SU-DHL-6 (cell line): ENCODE measurements around the gene SATB2.

Experiments
- H2AFZ ChIP-seq: fragments of 200-600 bp; sonication (generic); 2 replicates; pipeline ENCODE4 v1.6.1; 2014; ENCODE audit warnings: low read depth, mild to moderate bottlenecking, moderate library complexity, mixed read lengths, antibody characterized with exemption, low read length; ENCODE audit not compliant: severe bottlenecking
- H3F3A ChIP-seq: fragments of 200-600 bp; shearing (Covaris generic); 2 replicates; pipeline ENCODE4 v1.6.0; 2016; ENCODE audit warnings: antibody characterized with exemption, mild to moderate bottlenecking; ENCODE audit not compliant: insufficient read depth
- H3K27ac ChIP-seq: fragments of 200-600 bp; sonication (generic); 2 replicates; pipeline ENCODE4 v1.5.1; 2016; ENCODE audit warnings: low read depth, mild to moderate bottlenecking, low read length, moderate library complexity, mixed read lengths
- H3K27me3 ChIP-seq: fragments of 200-600 bp; sonication (generic), shearing (Covaris generic); 2 replicates; pipeline ENCODE4 v1.6.0; 2014; ENCODE audit warnings: mild to moderate bottlenecking, low read length
- H3K36me3 ChIP-seq: fragments of 200-600 bp; sonication (generic); 2 replicates; pipeline ENCODE4 v1.6.1; 2014; ENCODE audit warnings: mild to moderate bottlenecking, low read length, mixed read lengths
- H3K4me2 ChIP-seq: fragments of 300-600, 200-600 bp; shearing (Covaris generic), sonication (generic); 2 replicates; pipeline ENCODE4 v1.6.0; 2014; ENCODE audit warnings: low read length, low read depth, mild to moderate bottlenecking; ENCODE audit not compliant: poor library complexity, severe bottlenecking
- H3K4me3 ChIP-seq: fragments of 200-600 bp; sonication (generic); 2 replicates; pipeline ENCODE4 v1.5.1; 2014; ENCODE audit warnings: antibody characterized with exemption, low read length, mild to moderate bottlenecking, mixed read lengths; ENCODE audit not compliant: insufficient read depth, poor library complexity, severe bottlenecking
- H3K79me2 ChIP-seq: fragments of 200-600 bp; sonication (generic); 2 replicates; pipeline ENCODE4 v1.6.1; 2014; ENCODE audit warnings: mild to moderate bottlenecking, low read length, moderate library complexity; ENCODE audit not compliant: insufficient read depth
- H3K9ac ChIP-seq: fragments of 200-600 bp; sonication (generic); 2 replicates; pipeline ENCODE4 v1.7.0; 2014; ENCODE audit warnings: mild to moderate bottlenecking, low read length
- H3K9me2 ChIP-seq: fragments of 200-600 bp; sonication (generic); replicated peaks from 2 replicates; pipeline ENCODE4 v1.6.1; 2014; ENCODE audit warnings: low read length; ENCODE audit not compliant: insufficient read depth
- H3K9me3 ChIP-seq: fragments of 200-600 bp; sonication (generic); 2 replicates; pipeline ENCODE4 v1.6.1; 2014; ENCODE audit warnings: low read length, mixed read lengths; ENCODE audit not compliant: insufficient read depth
- H4K20me1 ChIP-seq: fragments of 200-600 bp; sonication (generic); 2 replicates; pipeline ENCODE4 v1.6.1; 2014; ENCODE audit warnings: low read depth, mild to moderate bottlenecking, antibody characterized with exemption, low read length, moderate library complexity, mixed read lengths
- CTCF ChIP-seq: fragments of 200-600 bp; sonication (generic); IDR thresholded peaks from one replicate; pipeline ENCODE4 v1.5.1; 2017; ENCODE audit warnings: antibody characterized with exemption, mild to moderate bottlenecking, low read length, moderate library complexity; ENCODE audit not compliant: insufficient read depth, poor library complexity, severe bottlenecking
- EZH2phosphoT487 ChIP-seq: fragments of 200-600 bp; sonication (generic), shearing (Covaris generic); conservative IDR thresholded peaks from 2 replicates; pipeline ENCODE4 v1.6.1; 2018; ENCODE audit warnings: mild to moderate bottlenecking, antibody characterized with exemption, low read length, moderate library complexity, mixed read lengths

The SATB2 gene

GRCh38 chr2:199430214-199430613 lies 27.5 kb downstream of the SATB2 start:
- no peak overlapping the region for H2AFZ ChIP-seq
- no peak overlapping the region for H3K27ac ChIP-seq
- no peaks in the 10 kb centered on the region for H4K20me1 ChIP-seq
- no peaks in the 10 kb centered on the region for H3F3A ChIP-seq
- TF ChIP-seq CTCF (no peak), EZH2phosphoT487 (no peak)
- H3K4me3 ChIP-seq, result no peak overlapping the region
- H3K27me3 ChIP-seq, result no peaks in the 10 kb centered on the region
- no peaks in the 10 kb centered on the region for H3K9me2 ChIP-seq
- H3K9ac ChIP-seq, result no peak overlapping the region
- H3K79me2 ChIP-seq, result no peaks in the 10 kb centered on the region
- no peaks in the 10 kb centered on the region for H3K9me3 ChIP-seq
- H3K4me2 ChIP-seq, result no peak overlapping the region
- H3K36me3 ChIP-seq, result no peaks in the 10 kb centered on the region

- no peaks in the 10 kb centered on the region for H3K9me2 ChIP-seq
- no peaks in the 10 kb centered on the region for H4K20me1 ChIP-seq
- TF ChIP-seq EZH2phosphoT487, result no peak
- no peaks in the 10 kb centered on the region for H3F3A ChIP-seq
- no peak overlapping the region for H3K4me2 ChIP-seq
- no peaks in the 10 kb centered on the region for H3K27me3 ChIP-seq
- H3K79me2 ChIP-seq, result no peaks in the 10 kb centered on the region
- H3K9ac ChIP-seq, result no peak overlapping the region
- H2AFZ ChIP-seq, result no peak overlapping the region
- no peaks in the 10 kb centered on the region for H3K36me3 ChIP-seq
- H3K4me3 ChIP-seq, result no peak overlapping the region
- H3K27ac ChIP-seq, result no peak overlapping the region
- H3K9me3 ChIP-seq, result no peaks in the 10 kb centered on the region
Observed at GRCh38 chr2:199428291-199428690, 29.4 kb downstream of the SATB2 start.

GRCh38 chr2:199424160-199424559 lies 33.6 kb downstream of the SATB2 start:
- Histone ChIP-seq H4K20me1 (no peaks in the 10 kb centered on the region), H3K27ac (no peak overlapping the region), H3K9ac (no peak overlapping the region), H3K9me2 (no peaks in the 10 kb centered on the region), H3K27me3 (no peaks in the 10 kb centered on the region), H3K4me3 (no peak overlapping the region), H3K9me3 (no peaks in the 10 kb centered on the region), H3K36me3 (no peaks in the 10 kb centered on the region), H3K4me2 (no peak overlapping the region), H3F3A (no peaks in the 10 kb centered on the region), H2AFZ (no peak overlapping the region), H3K79me2 (no peaks in the 10 kb centered on the region)
- TF ChIP-seq CTCF, result no peak
- no peak for TF ChIP-seq EZH2phosphoT487

- H3K9me2 ChIP-seq, result no peaks in the 10 kb centered on the region
- H3K27ac ChIP-seq, result no peak overlapping the region
- H3K4me2 ChIP-seq, result no peak overlapping the region
- H3K9ac ChIP-seq, result no peak overlapping the region
- H2AFZ ChIP-seq, result no peak overlapping the region
- H4K20me1 ChIP-seq, result no peaks in the 10 kb centered on the region
- no peaks in the 10 kb centered on the region for H3F3A ChIP-seq
- no peak for TF ChIP-seq EZH2phosphoT487
- no peak for TF ChIP-seq CTCF
- H3K4me3 ChIP-seq, result no peak overlapping the region
- no peaks in the 10 kb centered on the region for H3K9me3 ChIP-seq
- no peaks in the 10 kb centered on the region for H3K36me3 ChIP-seq
- H3K27me3 ChIP-seq, result no peaks in the 10 kb centered on the region
- no peaks in the 10 kb centered on the region for H3K79me2 ChIP-seq
Observed at GRCh38 chr2:199419428-199419827, 38.3 kb downstream of the SATB2 start.
